ENCODE measurements around the gene SPHK1. TPM values are rescaled to one million over a fixed set of nuclear protein-coding genes. Genes with fewer than 3 reads are reported as not detected.
"Not testable (repeated sequence)": the region's sequence is repeated elsewhere in the genome, so short reads cannot be mapped to it uniquely, and the experiment has no call there.

SPHK1 gene
- total RNA-seq, 2 donors from 2014 or later = 6.6 to 34.1 TPM

- no peak overlapping the region for H3K4me3 ChIP-seq
- peaks cover 0 to 6% of the 10 kb centered on the region in 2 donors for H3K36me3 ChIP-seq
- H3K9me3 ChIP-seq = no peaks in the 10 kb centered on the region
- H3K4me1 ChIP-seq (replicated peaks) = no peaks in the 10 kb centered on the region
- DNase-seq (ENCODE audit: low spot score) = no peak
- TF ChIP-seq CTCF (IDR thresholded peaks at IDR 0.05) (no peak), POLR2A (IDR thresholded peaks at IDR 0.05) (no peak), POLR2AphosphoS5 (IDR thresholded peaks at IDR 0.05) (no peak)
- H3K27ac ChIP-seq = no peak overlapping the region
- WGBS = 96% methylated on average over 6 of the region's 6 CpGs
- no peaks in the 10 kb centered on the region for H3K27me3 ChIP-seq (replicated peaks; ENCODE audit: insufficient read depth)
- intact Hi-C loops (cut with DNase I) = no loop called here
Observed at GRCh38 chr17:76341301-76341700, 43.1 kb upstream of the SPHK1 start.

GRCh38 chr17:76343106-76343505 is 41.3 kb upstream of the SPHK1 start:
- intact Hi-C loops (cut with DNase I) = no loop called here
- Histone ChIP-seq H3K4me3 (no peak overlapping the region), H3K27me3 (replicated peaks; ENCODE audit: insufficient read depth) (no peaks in the 10 kb centered on the region), H3K36me3 (peaks cover 0 to 6% of the 10 kb centered on the region in 2 donors), H3K4me1 (replicated peaks) (no peaks in the 10 kb centered on the region), H3K27ac (no peak overlapping the region), H3K9me3 (no peaks in the 10 kb centered on the region)
- 88% methylated on average over 7 of the region's 7 CpGs for WGBS
- DNase-seq (ENCODE audit: low spot score) = no peak
- TF ChIP-seq POLR2A (IDR thresholded peaks at IDR 0.05) (no peak), POLR2AphosphoS5 (IDR thresholded peaks at IDR 0.05) (no peak), CTCF (IDR thresholded peaks at IDR 0.05) (no peak)

GRCh38 chr17:76345377-76345974 is 38.9 kb upstream of the SPHK1 start:
- intact Hi-C loops (cut with DNase I) = no loop called here
- 93% methylated on average over 14 of the region's 14 CpGs for WGBS
- Histone ChIP-seq H3K36me3 (peaks cover 0 to 6% of the 10 kb centered on the region in 2 donors), H3K27ac (no peak overlapping the region), H3K9me3 (no peaks in the 10 kb centered on the region), H3K4me1 (replicated peaks) (no peaks in the 10 kb centered on the region), H3K27me3 (replicated peaks; ENCODE audit: insufficient read depth) (no peaks in the 10 kb centered on the region), H3K4me3 (no peak overlapping the region)
- TF ChIP-seq POLR2AphosphoS5 (IDR thresholded peaks at IDR 0.05) (no peak), CTCF (IDR thresholded peaks at IDR 0.05) (no peak), POLR2A (IDR thresholded peaks at IDR 0.05) (no peak)
- DNase-seq (ENCODE audit: low spot score) = no peak

- H3K4me3 ChIP-seq; H3K36me3 ChIP-seq; intact Hi-C loops (cut with DNase I); H3K27ac ChIP-seq; H3K27me3 ChIP-seq (replicated peaks; ENCODE audit: insufficient read depth); H3K9me3 ChIP-seq; DNase-seq (ENCODE audit: low spot score); H3K4me1 ChIP-seq (replicated peaks): not testable (repeated sequence)
- WGBS = 91% methylated on average over 11 of the region's 11 CpGs
Observed at GRCh38 chr17:76346936-76347335, 37.5 kb upstream of the SPHK1 start.

- no peak overlapping the region for H3K4me3 ChIP-seq
- no peaks in the 10 kb centered on the region for H3K9me3 ChIP-seq
- no peak overlapping the region for H3K27ac ChIP-seq
- H3K4me1 ChIP-seq (replicated peaks) = no peaks in the 10 kb centered on the region
- H3K36me3 ChIP-seq = no peaks in the 10 kb centered on the region
- H3K27me3 ChIP-seq (replicated peaks; ENCODE audit: insufficient read depth) = no peaks in the 10 kb centered on the region
- intact Hi-C loops (cut with DNase I) = no loop called here
- TF ChIP-seq POLR2AphosphoS5 (IDR thresholded peaks at IDR 0.05) = no peak
- TF ChIP-seq POLR2A (IDR thresholded peaks at IDR 0.05) = no peak
- no peak for TF ChIP-seq CTCF (IDR thresholded peaks at IDR 0.05)
- no peak for DNase-seq (ENCODE audit: low spot score)
- 85% methylated on average over 5 of the region's 5 CpGs for WGBS
Observed at GRCh38 chr17:76350463-76350862, 33.9 kb upstream of the SPHK1 start.
